HCT116 (cell line): ENCODE data around the gene MSLN. TPM values are rescaled to one million over a fixed set of nuclear protein-coding genes. Genes with fewer than 3 reads are reported as not detected.

Experiments
- ATAC-seq: fragments of 200-7000 bp; cut with Tn5 transposase; 2 replicates; pipeline ENCODE4 v1.9.1; 2020; ENCODE audit warnings: mild to moderate bottlenecking, moderate library complexity
- BruUV-seq: library from RNA; stranded (reverse); fragments of 400-500 nt; replicated peaks from 2 replicates; lab custom pipeline; 2021; lab: Mats Ljungman, UMichigan
- CTCF ChIA-PET: fragments of 300-600 bp; sonication (Branson Sonifier 250); formaldehyde crosslinking; loops from one replicate; lab custom pipeline; 2021; ENCODE audit warnings: antibody characterized with exemption; lab: Charles Lee
- POLR2A ChIA-PET: fragments of 300-600, 350-600 bp; sonication (Branson Sonifier 250); formaldehyde crosslinking; loops from one replicate; lab custom pipeline; 2021; ENCODE audit warnings: antibody characterized with exemption; lab: Charles Lee
- RAD21 ChIA-PET, 2 experiments: fragments of 300-600 bp; sonication (Branson Sonifier 250); formaldehyde crosslinking; loops; one replicate each; lab custom pipeline; 2023; ENCODE audit warnings: low total read pairs in 2 of 2; ENCODE audit not compliant: uncharacterized antibody in 2 of 2, unreplicated experiment in 2 of 2, low non-redundant PET in 1 of 2; lab: Charles Lee
- DNase-seq: peaks from one replicate; pipeline ENCODE4 v3.0.0-alpha.2; 2010; ENCODE audit warnings: low read depth, low spot score
- H2AFZ ChIP-seq: fragments of 200-600 bp; shearing (Covaris generic), sonication (generic); 2 replicates; pipeline ENCODE4 v1.6.1; 2017; ENCODE audit warnings: low read depth, mixed run types, mixed read lengths, antibody characterized with exemption, low read length; ENCODE audit not compliant: poor library complexity, severe bottlenecking
- H3K27ac ChIP-seq: 2 replicates; pipeline ENCODE4 v1.5.1; 2012; ENCODE audit warnings: low read depth, low read length
- H3K27me3 ChIP-seq: fragments of 200-600 bp; sonication (generic); 2 replicates; pipeline ENCODE4 v1.6.1; 2016; ENCODE audit warnings: mixed run types, low read length, mixed read lengths; ENCODE audit not compliant: insufficient read depth
- H3K36me3 ChIP-seq, 2 experiments: fragments of 200-500 bp in 1 of 2; fragments of 200-600 bp in 1 of 2; sonication (Bioruptor generic) in 1 of 2; sonication (generic) in 1 of 2; 2 replicates each; pipeline versions ENCODE4 v1.5.1 to v1.6.1; 2014 to 2016; ENCODE audit warnings: low read length in 2 of 2, inconsistent platforms in 1 of 2, mixed read lengths in 1 of 2, mixed run types in 1 of 2; ENCODE audit not compliant: insufficient read depth in 2 of 2, control insufficient read depth in 1 of 2
- H3K4me1 ChIP-seq, 2 experiments: fragments of 200-600 bp in 1 of 2; sonication (generic) in 1 of 2; 2 replicates each; pipeline versions ENCODE4 v1.5.1 to v1.6.1; 2012 to 2017; ENCODE audit warnings: low read length in 2 of 2, inconsistent platforms in 1 of 2, mild to moderate bottlenecking in 1 of 2, mixed read lengths in 1 of 2, mixed run types in 1 of 2, moderate library complexity in 1 of 2; ENCODE audit not compliant: insufficient read depth in 2 of 2, control insufficient read depth in 1 of 2
- H3K4me2 ChIP-seq: fragments of 200-600 bp; sonication (generic); 2 replicates; pipeline ENCODE4 v1.6.1; 2017; ENCODE audit warnings: mixed run types, low read length, mixed read lengths
- H3K4me3 ChIP-seq, 2 experiments: fragments of 200-600 bp in 1 of 2; sonication (generic) in 1 of 2; replicated peaks in 1 of 2; 2 replicates each; pipeline ENCODE4 v1.5.1; 2011 to 2016; ENCODE audit warnings: low read length in 2 of 2, control low read depth in 1 of 2, low read depth in 1 of 2, mild to moderate bottlenecking in 1 of 2, mixed read lengths in 1 of 2, mixed run types in 1 of 2
- H3K79me2 ChIP-seq: fragments of 200-600 bp; sonication (generic); 2 replicates; pipeline ENCODE4 v1.6.1; 2017; ENCODE audit warnings: mild to moderate bottlenecking, mixed run types, low read length, moderate library complexity, mixed read lengths; ENCODE audit not compliant: insufficient read depth
- H3K9ac ChIP-seq: fragments of 200-600 bp; sonication (generic); 2 replicates; pipeline ENCODE4 v1.6.1; 2016; ENCODE audit warnings: low read length, mixed read lengths
- H3K9me2 ChIP-seq: fragments of 200-600 bp; sonication (generic), shearing (Covaris generic); 2 replicates; pipeline ENCODE4 v1.6.1; 2017; ENCODE audit warnings: mixed run types, mild to moderate bottlenecking, moderate library complexity; ENCODE audit not compliant: insufficient read depth
- H3K9me3 ChIP-seq, 2 experiments: fragments of 200-500 bp in 1 of 2; fragments of 200-600 bp in 1 of 2; sonication (Bioruptor generic) in 1 of 2; sonication (generic) in 1 of 2; 2 replicates each; pipeline ENCODE4 v1.6.1; 2014 to 2017; ENCODE audit warnings: low read length in 2 of 2, mixed read lengths in 2 of 2, inconsistent platforms in 1 of 2, low read depth in 1 of 2, mild to moderate bottlenecking in 1 of 2, mixed run types in 1 of 2, moderate library complexity in 1 of 2; ENCODE audit not compliant: control insufficient read depth in 1 of 2, insufficient read depth in 1 of 2
- H4K20me1 ChIP-seq: fragments of 200-600 bp; sonication (generic), shearing (Covaris generic); 2 replicates; pipeline ENCODE4 v1.6.1; 2017; ENCODE audit warnings: mixed run types, mild to moderate bottlenecking, moderate library complexity; ENCODE audit not compliant: insufficient read depth
- CBX3 ChIP-seq: IDR thresholded peaks from 2 replicates; pipeline ENCODE4 v1.6.1; 2012; ENCODE audit warnings: low read depth
- CEBPB ChIP-seq: IDR thresholded peaks from 2 replicates; pipeline ENCODE4 v1.6.1; 2012; ENCODE audit warnings: low read depth
- EGR1 ChIP-seq: IDR thresholded peaks from 2 replicates; pipeline ENCODE4 v1.6.1; 2012; ENCODE audit warnings: low read depth
- ELF1 ChIP-seq: IDR thresholded peaks from 2 replicates; pipeline ENCODE4 v1.6.1; 2012; ENCODE audit warnings: low read depth, borderline replicate concordance
- EZH2 ChIP-seq: fragments of 200-600 bp; sonication (generic); IDR thresholded peaks from 2 replicates; pipeline ENCODE4 v1.6.1; 2017; ENCODE audit warnings: antibody characterized with exemption, mixed run types
- EZH2phosphoT487 ChIP-seq: fragments of 200-600 bp; IDR thresholded peaks from 2 replicates; pipeline ENCODE4 v1.6.1; 2018; ENCODE audit warnings: antibody characterized with exemption, borderline replicate concordance
- FOSL1 ChIP-seq: IDR thresholded peaks from 2 replicates; pipeline ENCODE4 v1.6.1; 2012; ENCODE audit warnings: low read depth
- JUND ChIP-seq: IDR thresholded peaks from 2 replicates; pipeline ENCODE4 v1.6.1; 2012
- POLR2AphosphoS5 ChIP-seq: IDR thresholded peaks from 2 replicates; pipeline ENCODE4 v1.6.1; 2011; ENCODE audit warnings: mild to moderate bottlenecking, low read depth, low read length, moderate library complexity
- RAD21 ChIP-seq: IDR thresholded peaks from 2 replicates; pipeline ENCODE4 v1.6.1; 2012; ENCODE audit warnings: low read depth, mild to moderate bottlenecking
- SP1 ChIP-seq: IDR thresholded peaks from 2 replicates; pipeline ENCODE4 v1.6.1; 2012; ENCODE audit warnings: low read depth
- SRF ChIP-seq: IDR thresholded peaks from 2 replicates; pipeline ENCODE4 v1.6.1; 2012; ENCODE audit warnings: low read depth
- TCF7L2 ChIP-seq: IDR thresholded peaks from 2 replicates; pipeline ENCODE4 v1.7.0; 2011; ENCODE audit warnings: borderline replicate concordance, inconsistent platforms; ENCODE audit not compliant: insufficient read depth, insufficient read length; ENCODE audit errors: extremely low read depth
- YY1 ChIP-seq: IDR thresholded peaks from 2 replicates; pipeline ENCODE4 v1.6.1; 2011; ENCODE audit warnings: low read length, low read depth, moderate library complexity, mild to moderate bottlenecking; ENCODE audit not compliant: insufficient replicate concordance; ENCODE audit errors: extremely low read depth
- ZFX ChIP-seq: fragments of 450-650 bp; IDR thresholded peaks from 2 replicates; pipeline ENCODE4 v1.6.1; 2017
- ZNF274 ChIP-seq: fragments of 200-500 bp; sonication (Bioruptor generic); IDR thresholded peaks from 2 replicates; pipeline ENCODE4 v1.6.1; 2014; ENCODE audit warnings: mild to moderate bottlenecking, low read depth, low read length, inconsistent platforms
- intact Hi-C: fragments of 100-400 bp; cut with micrococcal nuclease; formaldehyde crosslinking; loops from 2 replicates; pipeline ENCODE4 v1.10.0; 2022
- total RNA-seq: library from RNA; stranded (reverse); gene quantifications from one replicate; pipeline ENCODE4 v1.2.1, GENCODE V29; 2021; ENCODE audit not compliant: unreplicated experiment
- TF ChIP-seq, protein P1 (sequence below), 3 experiments: fragments of 200-600 bp in 1 of 3; sonication (generic) in 1 of 3; IDR thresholded peaks in 2 of 3; conservative IDR thresholded peaks in 1 of 3; 2 replicates each; pipeline ENCODE4 v1.5.1; 2012 to 2017; ENCODE audit warnings: low read depth in 2 of 3, low read length in 2 of 3, antibody characterized with exemption in 1 of 3, borderline replicate concordance in 1 of 3, control low read depth in 1 of 3, mild to moderate bottlenecking in 1 of 3, mixed read lengths in 1 of 3, mixed run types in 1 of 3, moderate library complexity in 1 of 3; ENCODE audit not compliant: insufficient read depth in 1 of 3
- TF ChIP-seq, protein P2 (sequence below): IDR thresholded peaks from 2 replicates; pipeline ENCODE4 v1.6.1; 2012
- TF ChIP-seq, protein P3 (sequence below): IDR thresholded peaks from 2 replicates; pipeline ENCODE4 v1.6.1; 2011; ENCODE audit warnings: mild to moderate bottlenecking, low read length, moderate library complexity; ENCODE audit not compliant: insufficient replicate concordance; ENCODE audit errors: extremely low read depth
- TF ChIP-seq, protein P4 (sequence below): IDR thresholded peaks from 2 replicates; pipeline ENCODE4 v1.6.1; 2012

Gene MSLN
- total RNA-seq, 1 experiment from 2014 or later: 40.9 TPM

DNA sequence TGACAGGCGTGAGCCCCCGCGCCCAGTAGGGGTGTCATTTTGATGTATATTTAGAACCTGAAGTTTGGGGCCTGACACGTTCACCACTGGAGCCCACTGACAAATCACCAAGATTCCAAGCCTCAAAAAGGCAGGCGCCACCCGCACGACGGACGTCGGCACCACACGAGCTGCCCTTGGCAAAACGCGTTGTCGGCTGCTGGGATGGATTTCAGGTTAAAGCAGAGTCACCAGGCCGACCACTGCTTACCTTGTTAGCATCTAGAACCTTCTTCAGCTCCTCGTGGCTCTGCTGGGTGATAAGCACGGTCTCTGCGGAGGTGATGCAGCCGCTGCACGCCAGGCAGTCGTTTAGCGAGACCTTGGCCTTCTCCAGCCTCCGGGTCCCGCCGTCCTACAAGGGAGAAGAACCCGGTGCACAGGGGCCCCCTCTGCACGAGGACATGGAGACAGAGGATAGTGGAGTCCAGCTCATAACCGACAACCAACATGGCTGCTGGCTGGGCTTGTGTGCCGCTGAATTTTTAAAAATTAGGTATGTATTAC, 23.5 kb upstream of the MSLN start:
- TF ChIP-seq, protein P1, sequence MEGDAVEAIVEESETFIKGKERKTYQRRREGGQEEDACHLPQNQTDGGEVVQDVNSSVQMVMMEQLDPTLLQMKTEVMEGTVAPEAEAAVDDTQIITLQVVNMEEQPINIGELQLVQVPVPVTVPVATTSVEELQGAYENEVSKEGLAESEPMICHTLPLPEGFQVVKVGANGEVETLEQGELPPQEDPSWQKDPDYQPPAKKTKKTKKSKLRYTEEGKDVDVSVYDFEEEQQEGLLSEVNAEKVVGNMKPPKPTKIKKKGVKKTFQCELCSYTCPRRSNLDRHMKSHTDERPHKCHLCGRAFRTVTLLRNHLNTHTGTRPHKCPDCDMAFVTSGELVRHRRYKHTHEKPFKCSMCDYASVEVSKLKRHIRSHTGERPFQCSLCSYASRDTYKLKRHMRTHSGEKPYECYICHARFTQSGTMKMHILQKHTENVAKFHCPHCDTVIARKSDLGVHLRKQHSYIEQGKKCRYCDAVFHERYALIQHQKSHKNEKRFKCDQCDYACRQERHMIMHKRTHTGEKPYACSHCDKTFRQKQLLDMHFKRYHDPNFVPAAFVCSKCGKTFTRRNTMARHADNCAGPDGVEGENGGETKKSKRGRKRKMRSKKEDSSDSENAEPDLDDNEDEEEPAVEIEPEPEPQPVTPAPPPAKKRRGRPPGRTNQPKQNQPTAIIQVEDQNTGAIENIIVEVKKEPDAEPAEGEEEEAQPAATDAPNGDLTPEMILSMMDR (IDR thresholded peaks at IDR 0.05 in 2 of 3, conservative IDR thresholded peaks at IDR 0.05 in 1 of 3; ENCODE audit: borderline replicate concordance in 1 of 3, insufficient read depth in 1 of 3, low read depth in 2 of 3, low read length in 2 of 3): no peak
- TF ChIP-seq EGR1 (no peak), SRF (no peak), RAD21 (no peak), ZFX (no peak), FOSL1 (no peak), CEBPB (no peak), ELF1 (no peak), SP1 (no peak), EZH2 (no peak), EZH2phosphoT487 (no peak), ZNF274 (no peak), TCF7L2 (no peak), POLR2AphosphoS5 (no peak), JUND (no peak), CBX3 (no peak), YY1 (no peak)
- TF ChIP-seq, protein P2, sequence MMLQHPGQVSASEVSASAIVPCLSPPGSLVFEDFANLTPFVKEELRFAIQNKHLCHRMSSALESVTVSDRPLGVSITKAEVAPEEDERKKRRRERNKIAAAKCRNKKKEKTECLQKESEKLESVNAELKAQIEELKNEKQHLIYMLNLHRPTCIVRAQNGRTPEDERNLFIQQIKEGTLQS: no peak
- TF ChIP-seq, protein P3, sequence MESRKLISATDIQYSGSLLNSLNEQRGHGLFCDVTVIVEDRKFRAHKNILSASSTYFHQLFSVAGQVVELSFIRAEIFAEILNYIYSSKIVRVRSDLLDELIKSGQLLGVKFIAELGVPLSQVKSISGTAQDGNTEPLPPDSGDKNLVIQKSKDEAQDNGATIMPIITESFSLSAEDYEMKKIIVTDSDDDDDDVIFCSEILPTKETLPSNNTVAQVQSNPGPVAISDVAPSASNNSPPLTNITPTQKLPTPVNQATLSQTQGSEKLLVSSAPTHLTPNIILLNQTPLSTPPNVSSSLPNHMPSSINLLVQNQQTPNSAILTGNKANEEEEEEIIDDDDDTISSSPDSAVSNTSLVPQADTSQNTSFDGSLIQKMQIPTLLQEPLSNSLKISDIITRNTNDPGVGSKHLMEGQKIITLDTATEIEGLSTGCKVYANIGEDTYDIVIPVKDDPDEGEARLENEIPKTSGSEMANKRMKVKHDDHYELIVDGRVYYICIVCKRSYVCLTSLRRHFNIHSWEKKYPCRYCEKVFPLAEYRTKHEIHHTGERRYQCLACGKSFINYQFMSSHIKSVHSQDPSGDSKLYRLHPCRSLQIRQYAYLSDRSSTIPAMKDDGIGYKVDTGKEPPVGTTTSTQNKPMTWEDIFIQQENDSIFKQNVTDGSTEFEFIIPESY: no peak
- TF ChIP-seq, protein P4, sequence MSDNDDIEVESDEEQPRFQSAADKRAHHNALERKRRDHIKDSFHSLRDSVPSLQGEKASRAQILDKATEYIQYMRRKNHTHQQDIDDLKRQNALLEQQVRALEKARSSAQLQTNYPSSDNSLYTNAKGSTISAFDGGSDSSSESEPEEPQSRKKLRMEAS: no peak
- TF ChIP-seq, all 23 proteins: peak for 0
- Histone ChIP-seq H3K9me2 (no peaks in the 10 kb centered on the region), H3K4me2 (no peak overlapping the region), H3K36me3 (peaks cover 6 to 18% of the 10 kb centered on the region in 2 experiments), H3K27me3 (no peaks in the 10 kb centered on the region), H3K4me3 (no peak overlapping the region), H3K79me2 (peaks cover 12% of the 10 kb centered on the region; the same call in 1 of the 2 replicates), H2AFZ (no peak overlapping the region), H3K27ac (no peak overlapping the region; the same call in 1 of the 2 replicates), H3K9ac (no peak overlapping the region), H4K20me1 (no peaks in the 10 kb centered on the region), H3K4me1 (peaks cover 5 to 16% of the 10 kb centered on the region in 2 experiments), H3K9me3 (no peaks in the 10 kb centered on the region)
- POLR2A ChIA-PET: no interaction called here
- BruUV-seq: no TSS peak
- intact Hi-C loops: no loop called here
- RAD21 ChIA-PET: no interaction called here
- DNase-seq: no peak
- no peak for ATAC-seq
- CTCF ChIA-PET: no interaction called here
